GM12872 (cell line): ENCODE data around the gene TUBGCP4.
A peak's percentile ranks its signal among the peaks of the same experiment; 100 is the strongest.

Source experiments
- CTCF ChIP-seq: IDR thresholded peaks from 3 replicates; pipeline ENCODE4 v1.5.1; 2011; ENCODE audit warnings: low read depth, mild to moderate bottlenecking, low read length, moderate library complexity; ENCODE audit not compliant: insufficient read depth

Gene TUBGCP4, protein sequence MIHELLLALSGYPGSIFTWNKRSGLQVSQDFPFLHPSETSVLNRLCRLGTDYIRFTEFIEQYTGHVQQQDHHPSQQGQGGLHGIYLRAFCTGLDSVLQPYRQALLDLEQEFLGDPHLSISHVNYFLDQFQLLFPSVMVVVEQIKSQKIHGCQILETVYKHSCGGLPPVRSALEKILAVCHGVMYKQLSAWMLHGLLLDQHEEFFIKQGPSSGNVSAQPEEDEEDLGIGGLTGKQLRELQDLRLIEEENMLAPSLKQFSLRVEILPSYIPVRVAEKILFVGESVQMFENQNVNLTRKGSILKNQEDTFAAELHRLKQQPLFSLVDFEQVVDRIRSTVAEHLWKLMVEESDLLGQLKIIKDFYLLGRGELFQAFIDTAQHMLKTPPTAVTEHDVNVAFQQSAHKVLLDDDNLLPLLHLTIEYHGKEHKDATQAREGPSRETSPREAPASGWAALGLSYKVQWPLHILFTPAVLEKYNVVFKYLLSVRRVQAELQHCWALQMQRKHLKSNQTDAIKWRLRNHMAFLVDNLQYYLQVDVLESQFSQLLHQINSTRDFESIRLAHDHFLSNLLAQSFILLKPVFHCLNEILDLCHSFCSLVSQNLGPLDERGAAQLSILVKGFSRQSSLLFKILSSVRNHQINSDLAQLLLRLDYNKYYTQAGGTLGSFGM

GRCh38 chr15:43370975-43371974 lies at the start of gene TUBGCP4, which contains the start of gene ZSCAN29:
Gene TUBGCP4 (plus strand): TSS chr15:43371101. CDS start chr15:43371355, 254 bp downstream.
Gene ZSCAN29 (minus strand): TSS chr15:43371043. CDS start chr15:43369913, 1,130 bp downstream.
- TF ChIP-seq CTCF: peak; percentile 69

GRCh38 chr15:43325039-43325684 lies 45.7 kb upstream of the TUBGCP4 start:
- no peak for TF ChIP-seq CTCF

GRCh38 chr15:43329217-43329959 lies 41.5 kb upstream of the TUBGCP4 start:
- no peak for TF ChIP-seq CTCF

- no peak for TF ChIP-seq CTCF
These were observed 40.7 kb upstream of the TUBGCP4 start, which contains the start of gene LCMT2 for GRCh38 chr15:43329960-43330779. Gene LCMT2 (minus strand): TSS chr15:43330573. CDS start chr15:43330489, 84 bp downstream.

- no peak for TF ChIP-seq CTCF
These were observed 40.2 kb upstream of the TUBGCP4 start for GRCh38 chr15:43330780-43331087.

DNA sequence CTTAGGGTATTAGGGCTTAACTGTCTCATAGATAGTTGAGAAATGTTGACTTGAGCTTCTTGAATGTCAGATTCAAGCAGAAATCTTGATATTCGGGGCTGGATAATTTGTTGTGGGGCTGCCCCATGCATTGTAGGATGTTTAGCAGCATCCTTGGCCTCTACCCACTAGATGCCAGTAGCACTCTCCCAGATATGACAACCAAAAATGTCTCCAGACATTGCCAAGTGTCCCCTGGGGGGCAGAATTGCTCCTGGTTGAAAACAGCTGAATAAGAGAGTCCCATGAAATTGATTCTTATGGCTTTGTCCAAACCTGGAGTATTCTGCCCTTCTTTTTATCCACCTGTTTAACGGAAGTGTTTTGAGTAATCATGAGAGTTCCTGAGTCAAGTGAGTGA lies 24.6 kb upstream of the TUBGCP4 start:
- 0 out of 3 replicates have a peak, but pooled peaks have one; percentile 4 for TF ChIP-seq CTCF
